ENCODE measurements around the gene SEMA3C. TPM values are rescaled to one million over a fixed set of nuclear protein-coding genes. Genes with fewer than 3 reads are reported as not detected.

The SEMA3C gene
- total and polyA plus RNA-seq, 12 donors: 2.4 to 20.5 (median 6.2) TPM

DNA sequence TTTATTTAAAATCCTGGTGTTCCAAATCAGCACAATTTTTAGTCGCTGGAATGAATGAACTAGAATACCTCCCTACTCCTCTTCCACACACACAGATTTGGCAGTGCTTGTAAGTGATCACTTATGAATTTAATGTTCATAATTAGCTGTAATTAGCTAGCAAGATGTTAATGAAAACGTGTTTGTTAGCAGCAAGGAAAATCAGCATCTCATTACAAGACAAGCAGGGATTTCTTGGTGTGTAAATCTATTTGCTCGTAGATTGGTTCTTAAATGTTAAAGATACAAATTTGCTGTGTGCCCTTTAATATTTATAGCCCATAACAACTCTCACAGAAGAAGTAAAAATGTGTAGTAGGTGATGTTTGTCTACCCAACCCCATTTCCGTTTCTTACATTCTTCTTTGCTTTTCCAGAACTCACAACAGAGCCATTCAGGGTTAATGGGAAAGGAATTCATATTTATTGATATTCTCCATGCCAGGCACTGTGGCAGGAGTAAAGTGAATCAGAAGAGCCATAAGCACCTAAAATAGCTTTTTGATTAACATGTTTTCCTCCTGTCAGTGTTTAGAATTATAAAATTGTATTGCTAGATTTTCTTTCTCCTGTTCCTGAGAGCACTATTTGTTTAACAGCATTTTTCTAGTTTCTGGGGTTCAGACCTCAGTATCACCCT, 49.6 kb downstream of the SEMA3C start:
- Histone ChIP-seq H3K27ac (no peak overlapping the region), H3K4me3 (no peak overlapping the region), H3K36me3 (replicated peaks in 1 of 2) (no peaks in the 10 kb centered on the region), H3K4me1 (replicated peaks in 1 of 2) (no peaks in the 10 kb centered on the region), H3K27me3 (no peaks in the 10 kb centered on the region), H3K9me3 (replicated peaks in 1 of 3) (no peaks in the 10 kb centered on the region)
- DNase-seq: no peak
- TF ChIP-seq, protein P1, sequence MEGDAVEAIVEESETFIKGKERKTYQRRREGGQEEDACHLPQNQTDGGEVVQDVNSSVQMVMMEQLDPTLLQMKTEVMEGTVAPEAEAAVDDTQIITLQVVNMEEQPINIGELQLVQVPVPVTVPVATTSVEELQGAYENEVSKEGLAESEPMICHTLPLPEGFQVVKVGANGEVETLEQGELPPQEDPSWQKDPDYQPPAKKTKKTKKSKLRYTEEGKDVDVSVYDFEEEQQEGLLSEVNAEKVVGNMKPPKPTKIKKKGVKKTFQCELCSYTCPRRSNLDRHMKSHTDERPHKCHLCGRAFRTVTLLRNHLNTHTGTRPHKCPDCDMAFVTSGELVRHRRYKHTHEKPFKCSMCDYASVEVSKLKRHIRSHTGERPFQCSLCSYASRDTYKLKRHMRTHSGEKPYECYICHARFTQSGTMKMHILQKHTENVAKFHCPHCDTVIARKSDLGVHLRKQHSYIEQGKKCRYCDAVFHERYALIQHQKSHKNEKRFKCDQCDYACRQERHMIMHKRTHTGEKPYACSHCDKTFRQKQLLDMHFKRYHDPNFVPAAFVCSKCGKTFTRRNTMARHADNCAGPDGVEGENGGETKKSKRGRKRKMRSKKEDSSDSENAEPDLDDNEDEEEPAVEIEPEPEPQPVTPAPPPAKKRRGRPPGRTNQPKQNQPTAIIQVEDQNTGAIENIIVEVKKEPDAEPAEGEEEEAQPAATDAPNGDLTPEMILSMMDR (IDR thresholded peaks at IDR 0.05): no peak
- TF ChIP-seq POLR2A (IDR thresholded peaks at IDR 0.05): no peak
- intact Hi-C loops (cut with DNase I): no loop called here
- 57 to 66% (median 60%) methylated on average over 4 of the region's 4 CpGs for WGBS, 4 donors

DNA sequence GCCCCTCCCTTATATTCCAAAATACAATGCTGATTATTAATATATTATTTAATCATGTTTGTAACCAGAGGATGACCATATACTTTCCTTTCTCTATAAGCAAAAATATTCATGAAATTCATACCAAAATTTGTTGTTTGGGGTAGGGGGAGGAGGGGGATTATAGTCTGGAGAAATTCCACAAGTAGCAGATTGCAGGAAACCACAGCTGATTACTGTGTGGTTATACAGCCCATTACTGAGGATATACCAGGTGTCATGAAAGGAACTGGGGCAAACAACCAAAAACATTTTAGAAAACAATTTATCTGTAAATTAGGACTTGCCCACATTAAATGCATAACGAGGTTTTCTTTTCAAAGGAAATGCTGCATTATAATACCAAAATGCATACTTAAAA, 50.3 kb downstream of the SEMA3C start:
- intact Hi-C loops (cut with DNase I): no loop called here
- DNase-seq: no peak
- Histone ChIP-seq H3K4me3 (no peak overlapping the region), H3K27me3 (no peaks in the 10 kb centered on the region), H3K9me3 (replicated peaks in 1 of 3) (no peaks in the 10 kb centered on the region), H3K27ac (no peak overlapping the region), H3K36me3 (replicated peaks in 1 of 2) (no peaks in the 10 kb centered on the region), H3K4me1 (replicated peaks in 1 of 2) (no peaks in the 10 kb centered on the region)
- WGBS, 4 donors: 65 to 81% (median 78%) methylated on average over 1 of the region's 1 CpG
- TF ChIP-seq POLR2A (IDR thresholded peaks at IDR 0.05): no peak
- TF ChIP-seq, protein P1 (IDR thresholded peaks at IDR 0.05): no peak

DNA sequence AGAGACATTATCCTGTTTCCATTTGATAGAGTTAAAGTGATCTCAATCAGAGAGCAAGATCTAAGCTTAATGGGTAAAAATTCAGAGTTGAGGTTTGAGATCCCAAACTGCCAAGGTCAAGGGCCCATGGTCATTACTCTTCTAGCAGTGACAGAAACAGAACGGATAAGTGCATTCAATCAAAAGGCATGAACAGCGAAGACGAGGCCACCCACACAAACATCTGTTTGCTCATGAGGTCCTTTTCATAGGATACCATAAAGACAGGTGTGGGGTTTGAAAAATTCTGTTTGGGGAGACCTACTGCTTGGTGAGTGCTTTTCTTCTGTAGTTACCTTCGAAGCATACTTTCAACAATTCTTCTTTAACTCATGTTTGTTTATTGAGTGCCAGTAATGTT, 58.3 kb downstream of the SEMA3C start:
- TF ChIP-seq, protein P1 (IDR thresholded peaks at IDR 0.05): no peak
- TF ChIP-seq POLR2A (IDR thresholded peaks at IDR 0.05): no peak
- Histone ChIP-seq H3K36me3 (replicated peaks in 1 of 2) (no peaks in the 10 kb centered on the region), H3K9me3 (replicated peaks in 1 of 3) (no peaks in the 10 kb centered on the region), H3K4me3 (no peak overlapping the region), H3K27ac (no peak overlapping the region), H3K27me3 (no peaks in the 10 kb centered on the region), H3K4me1 (replicated peaks in 1 of 2) (no peaks in the 10 kb centered on the region)
- intact Hi-C loops (cut with DNase I): no loop called here
- no peak for DNase-seq
- 54 to 62% (median 60%) methylated on average over 4 of the region's 4 CpGs for WGBS, 4 donors

DNA sequence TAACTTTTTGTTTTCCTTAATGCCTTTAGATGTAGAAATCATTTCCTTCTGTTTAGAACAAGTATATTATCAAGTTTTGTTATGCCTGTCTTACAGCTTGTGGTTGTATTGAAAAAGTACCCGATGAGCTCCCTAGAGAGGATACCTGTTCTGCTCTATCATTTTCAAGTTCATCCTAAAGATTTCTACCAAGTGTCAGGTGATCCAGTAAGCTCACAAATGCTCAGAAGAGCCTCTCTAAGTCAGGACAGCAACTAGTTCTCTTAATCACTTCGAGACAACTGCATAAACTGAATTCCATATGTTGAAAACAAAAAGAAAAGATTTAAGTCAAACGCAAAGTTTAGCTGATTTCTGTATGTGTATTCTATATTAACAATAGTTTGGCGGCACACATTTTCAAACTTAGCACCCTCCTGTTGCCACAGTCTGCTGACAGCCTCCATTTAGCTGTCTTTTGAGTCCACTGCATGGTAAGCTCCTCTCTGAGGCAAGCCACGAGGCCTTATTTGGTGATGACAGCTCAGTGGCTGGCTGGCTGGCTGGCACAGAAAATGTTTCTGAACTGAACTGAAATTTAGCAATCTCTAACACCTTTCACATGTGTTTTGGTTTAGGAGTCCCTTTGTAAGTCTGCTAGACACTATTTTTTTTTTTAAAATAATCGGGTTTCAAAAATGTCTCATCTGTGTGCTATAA, 59.4 kb downstream of the SEMA3C start:
- Histone ChIP-seq H3K4me3 (no peak overlapping the region), H3K27ac (no peak overlapping the region), H3K36me3 (replicated peaks in 1 of 2) (no peaks in the 10 kb centered on the region), H3K4me1 (replicated peaks in 1 of 2) (no peaks in the 10 kb centered on the region), H3K9me3 (replicated peaks in 1 of 3) (no peaks in the 10 kb centered on the region), H3K27me3 (no peaks in the 10 kb centered on the region)
- TF ChIP-seq, protein P1 (IDR thresholded peaks at IDR 0.05): no peak
- TF ChIP-seq POLR2A (IDR thresholded peaks at IDR 0.05): no peak
- 82 to 84% (median 83%) methylated on average over 6 of the region's 6 CpGs for WGBS, 4 donors
- intact Hi-C loops (cut with DNase I): no loop called here
- no peak for DNase-seq
